Activated CD4-positive, alpha-beta T cell treated with anti-CD3 and anti-CD28 coated beads, Interleukin-2, amount 10 ng/mL, durations not matched to agents 24 days and 14 days (primary cell): ENCODE measurements around the gene DGKD. TPM values are rescaled to one million over a fixed set of nuclear protein-coding genes. Genes with fewer than 3 reads are reported as not detected.

Experiments used
- DNase-seq: peaks from one replicate; pipeline ENCODE4 v3.0.0; 2022
- H3K27ac Mint-ChIP-seq: one replicate; pipeline ENCODE4 v1.8.0; 2022; ENCODE audit warnings: mild to moderate bottlenecking, mixed read lengths
- H3K27me3 Mint-ChIP-seq: one replicate; pipeline ENCODE4 v1.8.0; 2022; ENCODE audit warnings: mixed read lengths
- H3K36me3 Mint-ChIP-seq: one replicate; pipeline ENCODE4 v1.8.0; 2022; ENCODE audit warnings: low read depth, mild to moderate bottlenecking, mixed read lengths
- H3K4me1 Mint-ChIP-seq: one replicate; pipeline ENCODE4 v1.8.0; 2021; ENCODE audit warnings: mixed read lengths
- H3K4me3 Mint-ChIP-seq: one replicate; pipeline ENCODE4 v1.8.0; 2022; ENCODE audit warnings: mild to moderate bottlenecking, moderate library complexity, mixed read lengths
- H3K9me3 Mint-ChIP-seq: one replicate; pipeline ENCODE4 v1.8.0; 2021; ENCODE audit warnings: mixed read lengths
- intact Hi-C: fragments of 100-400 bp; cut with micrococcal nuclease; formaldehyde crosslinking; loops from one replicate; pipeline ENCODE4 v1.15.1; 2023
- total RNA-seq: library from RNA; stranded (reverse); gene quantifications from 2 replicates; pipeline ENCODE4 v1.2.3, GENCODE V29; 2022

DGKD gene
- total RNA-seq, 1 donor from 2014 or later, result 49.1 TPM

DNA sequence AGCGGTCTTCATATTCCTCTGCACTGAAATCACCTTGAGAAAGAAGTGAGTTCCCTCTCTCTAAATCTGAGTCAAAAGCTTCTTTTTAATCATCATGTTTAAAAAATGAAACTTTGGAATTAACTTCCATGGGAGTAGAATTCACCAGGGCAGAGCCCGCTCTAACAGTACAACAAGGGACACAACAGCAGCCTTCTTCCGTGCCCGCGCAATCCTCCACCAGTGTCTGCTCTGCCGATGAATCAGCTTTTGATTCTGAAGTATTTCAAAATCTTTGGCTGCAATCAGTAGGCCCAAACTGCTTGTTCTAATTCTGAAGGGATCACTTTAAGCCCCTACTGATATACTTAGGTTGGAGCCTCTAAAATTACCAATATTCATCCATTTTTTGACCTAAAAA is 135.4 kb downstream of the DGKD start:
- no peak for DNase-seq
- peaks cover 2% of the 10 kb centered on the region for H3K36me3 Mint-ChIP-seq
- H3K27me3 Mint-ChIP-seq, result no peaks in the 10 kb centered on the region
- no peaks in the 10 kb centered on the region for H3K9me3 Mint-ChIP-seq
- H3K27ac Mint-ChIP-seq, result no peak overlapping the region
- no peaks in the 10 kb centered on the region for H3K4me1 Mint-ChIP-seq
- no peak overlapping the region for H3K4me3 Mint-ChIP-seq
- intact Hi-C loops, result no loop called here

DNA sequence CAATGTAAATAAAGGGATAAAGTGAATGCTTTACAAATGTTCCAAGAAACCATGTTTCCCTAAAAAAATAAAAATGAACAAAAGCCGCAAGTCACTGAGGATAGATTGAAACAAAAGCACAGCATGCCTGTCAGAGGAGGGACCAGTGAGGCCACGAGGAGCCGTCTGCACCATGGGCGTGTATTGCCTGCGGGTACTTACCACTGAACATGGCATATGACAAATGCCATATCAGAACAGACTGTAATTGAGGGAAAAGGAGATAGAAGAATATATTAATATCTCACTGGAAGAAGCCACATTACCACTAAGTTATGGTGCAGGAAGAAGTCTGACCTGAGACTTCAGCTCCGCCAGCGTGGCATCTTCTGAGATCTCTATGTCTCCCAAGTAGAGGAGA is 136.5 kb downstream of the DGKD start:
- DNase-seq, result no peak
- Mint-ChIP-seq H3K4me3 (no peak overlapping the region), H3K27ac (no peak overlapping the region), H3K4me1 (no peaks in the 10 kb centered on the region), H3K36me3 (no peaks in the 10 kb centered on the region), H3K27me3 (no peaks in the 10 kb centered on the region), H3K9me3 (no peaks in the 10 kb centered on the region)
- intact Hi-C loops, result no loop called here

DNA sequence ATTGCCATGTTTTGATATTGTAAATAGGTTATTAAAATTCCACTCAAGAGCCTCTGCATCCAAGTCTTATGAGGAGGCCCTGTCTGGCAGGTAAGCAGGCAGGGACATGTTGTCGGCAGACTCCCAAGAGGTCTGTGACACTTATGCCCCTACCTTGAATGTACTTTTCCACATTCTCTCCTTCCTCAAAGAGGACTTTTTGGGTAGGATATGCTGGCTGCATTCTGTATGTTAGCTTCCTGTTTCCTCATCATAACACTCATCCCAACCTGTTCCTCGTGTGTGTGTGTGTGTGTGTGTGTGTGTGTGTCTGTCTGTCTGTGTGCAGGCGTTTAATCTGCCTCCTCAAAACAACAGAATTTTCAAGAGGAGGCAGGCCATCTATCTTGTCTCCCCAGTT is 137.0 kb downstream of the DGKD start:
- intact Hi-C loops, result no loop called here
- no peak overlapping the region for H3K27ac Mint-ChIP-seq
- H3K4me1 Mint-ChIP-seq, result no peaks in the 10 kb centered on the region
- no peak for DNase-seq
- no peaks in the 10 kb centered on the region for H3K27me3 Mint-ChIP-seq
- no peak overlapping the region for H3K4me3 Mint-ChIP-seq
- no peaks in the 10 kb centered on the region for H3K36me3 Mint-ChIP-seq
- no peaks in the 10 kb centered on the region for H3K9me3 Mint-ChIP-seq

DNA sequence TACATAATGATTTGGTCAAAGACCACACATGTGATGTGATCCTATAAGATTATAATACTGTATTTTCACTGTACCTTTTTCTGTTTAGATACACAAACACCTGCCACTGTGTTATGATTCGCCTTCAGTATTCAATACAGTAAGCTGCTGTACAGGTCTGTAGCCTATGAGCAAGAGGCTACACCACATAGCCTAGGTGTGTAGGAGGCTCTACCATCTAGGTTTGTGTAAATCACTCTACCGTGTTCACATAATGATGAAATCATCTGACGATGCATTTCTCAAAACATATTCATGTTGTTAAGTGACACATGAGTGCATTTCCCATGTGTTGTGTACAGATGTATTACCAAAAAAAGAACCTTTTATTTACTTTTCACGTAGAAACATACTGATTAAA is 137.8 kb downstream of the DGKD start:
- Mint-ChIP-seq H3K36me3 (peaks cover 3% of the 10 kb centered on the region), H3K9me3 (no peaks in the 10 kb centered on the region), H3K4me1 (no peaks in the 10 kb centered on the region), H3K27me3 (no peaks in the 10 kb centered on the region), H3K4me3 (no peak overlapping the region), H3K27ac (no peak overlapping the region)
- no peak for DNase-seq
- intact Hi-C loops, result no loop called here

DNA sequence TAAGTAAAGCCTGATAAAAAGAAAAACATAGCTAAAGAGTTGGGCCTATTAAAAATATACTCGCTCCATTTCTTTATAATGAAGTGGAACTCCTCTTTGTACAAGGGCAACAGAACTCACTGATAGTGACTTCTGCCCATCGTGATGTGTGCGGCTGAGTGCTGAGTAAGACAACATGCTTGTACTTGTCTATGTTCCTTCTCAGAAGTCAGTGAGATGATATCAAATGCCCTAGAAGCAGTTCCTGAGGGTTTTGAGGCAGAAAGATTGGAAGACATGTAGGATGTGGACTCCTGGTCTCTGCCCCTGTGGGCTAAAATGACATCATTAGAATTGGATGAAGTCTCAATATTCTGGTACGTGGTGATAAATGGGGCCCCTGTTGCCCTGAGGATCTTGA is 138.5 kb downstream of the DGKD start:
- Mint-ChIP-seq H3K27ac (no peak overlapping the region), H3K27me3 (no peaks in the 10 kb centered on the region), H3K4me1 (peaks cover 2% of the 10 kb centered on the region), H3K9me3 (no peaks in the 10 kb centered on the region), H3K4me3 (no peak overlapping the region), H3K36me3 (peaks cover 5% of the 10 kb centered on the region)
- intact Hi-C loops, result no loop called here
- no peak for DNase-seq

DNA sequence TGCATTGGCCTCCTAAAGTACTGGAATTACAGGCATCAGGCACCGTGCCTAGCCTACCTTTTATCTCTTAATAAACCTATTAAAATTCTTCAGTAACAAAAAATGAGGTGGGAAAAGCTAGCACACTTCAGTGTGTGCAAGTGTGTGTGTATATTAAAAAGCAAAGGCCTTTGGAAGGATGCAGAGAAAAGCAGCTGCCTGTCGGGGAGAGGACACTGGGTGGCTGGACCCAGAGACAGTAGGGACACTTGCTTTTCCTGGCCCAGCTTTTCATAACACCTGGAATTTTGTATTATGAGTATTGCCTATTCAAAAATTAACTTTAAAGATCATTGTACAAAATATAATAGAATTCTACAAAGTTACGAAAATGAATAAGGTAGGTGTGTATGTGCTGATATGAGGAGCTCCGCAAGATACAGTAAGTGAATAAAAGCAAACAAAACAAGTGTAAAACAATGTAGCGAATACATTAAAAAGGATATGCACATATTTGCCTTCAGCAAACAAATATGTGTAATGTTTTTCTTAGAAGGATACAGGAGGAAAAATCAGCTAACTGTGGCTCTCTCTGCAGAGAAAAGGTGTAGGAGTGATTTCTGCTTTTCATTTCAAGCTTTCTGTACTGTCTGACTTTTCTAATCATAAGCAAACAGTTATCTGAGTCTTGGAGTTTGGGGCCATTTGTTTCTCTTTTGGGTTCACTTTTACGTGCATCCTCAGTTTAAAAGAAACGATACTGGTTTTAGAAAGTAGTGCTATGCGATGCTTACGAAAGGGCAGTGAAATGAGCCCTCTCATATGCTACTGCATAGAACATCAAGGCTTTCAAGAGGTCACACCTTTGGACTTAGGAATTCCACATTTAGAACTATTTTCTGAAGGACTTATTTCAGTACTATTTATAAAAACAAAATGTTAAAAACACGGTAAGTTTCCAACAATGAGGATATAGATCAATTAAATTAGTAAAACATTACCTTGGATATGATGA is 141.5 kb downstream of the DGKD start:
- no peak for DNase-seq
- Mint-ChIP-seq H3K27me3 (no peaks in the 10 kb centered on the region), H3K9me3 (no peaks in the 10 kb centered on the region), H3K4me3 (no peak overlapping the region), H3K27ac (no peak overlapping the region), H3K4me1 (peaks cover 2% of the 10 kb centered on the region), H3K36me3 (peaks cover 9% of the 10 kb centered on the region)
- intact Hi-C loops, result no loop called here

DNA sequence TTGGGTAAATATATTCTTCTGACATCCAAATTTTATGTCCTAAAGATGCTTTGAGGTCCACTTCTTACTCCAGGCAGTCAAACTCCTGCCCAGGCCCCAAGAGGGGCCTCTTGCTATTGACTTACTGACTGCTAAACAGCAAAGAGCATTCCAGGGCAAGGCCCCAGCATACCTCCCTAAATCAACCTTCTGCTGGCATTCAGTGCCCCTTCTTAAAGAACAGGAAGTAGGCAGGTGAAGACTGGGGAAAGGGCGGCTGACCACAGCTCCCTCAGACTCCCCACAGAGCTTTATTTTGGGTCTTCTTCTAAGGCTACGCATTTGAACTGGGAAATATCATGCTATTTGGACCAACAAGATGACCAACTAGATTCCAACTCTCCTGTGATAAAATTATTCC is 143.4 kb downstream of the DGKD start:
- Mint-ChIP-seq H3K27me3 (no peaks in the 10 kb centered on the region), H3K36me3 (peaks cover 21% of the 10 kb centered on the region), H3K4me1 (peaks cover 7% of the 10 kb centered on the region), H3K4me3 (no peak overlapping the region), H3K27ac (no peak overlapping the region), H3K9me3 (peaks cover 11% of the 10 kb centered on the region)
- no peak for DNase-seq
- intact Hi-C loops, result no loop called here

DNA sequence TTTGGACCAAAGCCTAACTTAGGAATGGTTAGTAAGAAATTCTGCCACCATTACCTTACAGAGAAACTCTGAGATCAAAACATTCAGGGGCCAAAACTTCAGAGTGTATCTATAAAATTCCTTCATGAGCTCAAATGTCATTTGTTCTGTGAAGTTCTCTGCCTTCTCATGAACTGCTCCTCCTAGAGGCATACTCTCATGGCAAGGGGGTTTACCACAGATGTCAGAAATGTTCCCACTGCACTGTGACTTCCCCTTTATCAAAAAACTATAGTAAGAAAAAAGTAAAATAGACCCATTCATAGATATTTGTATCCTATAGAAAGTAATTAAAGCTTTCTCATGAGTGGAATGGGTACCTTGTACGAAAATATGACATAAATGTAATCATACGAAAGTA is 143.8 kb downstream of the DGKD start:
- Mint-ChIP-seq H3K4me1 (peaks cover 7% of the 10 kb centered on the region), H3K27ac (no peak overlapping the region), H3K4me3 (no peak overlapping the region), H3K9me3 (peaks cover 13% of the 10 kb centered on the region), H3K27me3 (no peaks in the 10 kb centered on the region), H3K36me3 (peaks cover 25% of the 10 kb centered on the region)
- intact Hi-C loops, result no loop called here
- no peak for DNase-seq

DNA sequence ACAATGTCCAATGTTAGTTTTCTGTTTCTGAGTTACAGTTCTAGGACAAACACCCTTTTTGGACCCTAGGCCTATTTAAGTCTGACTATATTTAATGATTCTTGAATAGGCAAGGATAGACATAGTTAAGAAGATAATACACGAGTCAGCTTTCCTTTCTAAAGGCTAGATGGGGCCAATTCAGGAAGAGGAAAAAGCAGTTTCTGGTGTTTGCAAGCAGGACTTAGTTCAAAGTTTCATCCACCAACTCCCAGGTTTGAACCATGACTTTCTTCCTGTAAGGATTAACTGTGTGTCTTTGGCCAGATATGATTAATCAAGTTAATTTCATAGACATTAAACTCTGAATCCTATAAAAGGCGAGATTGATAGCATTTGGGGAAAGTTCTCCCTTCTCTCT is 145.6 kb downstream of the DGKD start:
- intact Hi-C loops, result no loop called here
- Mint-ChIP-seq H3K9me3 (peaks cover 26% of the 10 kb centered on the region), H3K36me3 (peaks cover 33% of the 10 kb centered on the region), H3K4me3 (no peak overlapping the region), H3K27me3 (no peaks in the 10 kb centered on the region), H3K4me1 (peaks cover 14% of the 10 kb centered on the region), H3K27ac (no peak overlapping the region)
- no peak for DNase-seq

DNA sequence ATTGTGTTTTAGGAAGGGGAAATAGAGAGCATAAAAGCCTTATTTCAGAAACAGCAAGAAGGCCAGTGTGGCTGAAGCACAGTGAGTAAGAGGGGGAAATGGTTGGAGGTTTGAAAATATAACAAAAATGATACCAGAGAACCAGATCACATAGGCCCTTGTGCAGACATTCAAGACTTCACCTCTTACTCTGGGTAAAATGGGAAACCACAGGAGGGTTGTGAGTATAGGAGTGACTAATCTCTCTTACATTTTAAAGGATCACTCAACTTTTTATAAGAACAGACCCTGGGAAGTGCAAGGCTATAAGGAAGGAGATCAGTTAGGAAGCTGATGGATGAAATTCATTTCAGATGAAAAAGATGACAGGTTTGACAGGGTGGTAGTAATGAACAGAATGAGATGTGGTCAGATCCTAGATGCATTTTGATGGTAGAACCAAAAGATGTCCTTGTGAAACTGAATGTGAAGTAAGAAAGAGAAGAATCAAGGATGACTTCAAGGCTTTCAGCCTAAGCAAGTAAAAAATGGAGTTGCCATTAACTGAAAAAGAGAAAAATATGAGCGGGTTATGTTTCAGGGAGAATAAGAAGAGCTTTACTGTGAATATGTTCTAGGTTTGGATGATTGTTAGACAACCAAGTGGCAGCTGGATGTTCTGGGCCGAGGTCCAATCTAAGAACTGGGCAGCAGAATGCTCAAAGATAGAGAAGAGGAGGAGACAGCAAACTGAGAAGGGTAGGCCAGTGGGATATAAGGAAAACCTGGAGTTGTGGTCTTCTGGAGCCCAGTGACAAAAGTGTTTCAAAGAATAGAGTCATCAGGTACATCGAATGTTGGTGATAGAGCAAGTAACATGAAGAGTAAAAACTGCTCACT is 147.1 kb downstream of the DGKD start:
- H3K36me3 Mint-ChIP-seq, result peaks cover 33% of the 10 kb centered on the region
- no peaks in the 10 kb centered on the region for H3K27me3 Mint-ChIP-seq
- H3K4me3 Mint-ChIP-seq, result no peak overlapping the region
- intact Hi-C loops, result no loop called here
- H3K27ac Mint-ChIP-seq, result no peak overlapping the region
- no peak for DNase-seq
- peaks cover 30% of the 10 kb centered on the region for H3K9me3 Mint-ChIP-seq
- H3K4me1 Mint-ChIP-seq, result peaks cover 14% of the 10 kb centered on the region

DNA sequence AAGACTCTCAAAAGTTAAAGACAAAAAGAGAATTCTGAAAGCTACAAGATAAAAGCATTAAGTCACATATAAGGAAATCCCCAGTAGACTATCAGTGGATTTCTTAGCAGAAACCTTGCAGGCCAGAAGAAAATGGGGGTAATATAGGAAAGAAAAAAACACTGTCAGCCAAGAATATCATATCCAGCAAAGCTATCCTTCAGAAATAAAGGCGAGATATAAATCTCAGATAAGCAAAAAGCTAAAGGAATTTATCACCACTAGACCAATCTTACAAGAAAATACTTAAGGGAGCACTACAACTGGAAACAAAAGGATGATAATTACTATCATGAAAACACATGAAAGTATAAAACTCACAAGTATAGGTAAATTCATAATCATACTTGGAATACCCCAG is 149.2 kb downstream of the DGKD start:
- Mint-ChIP-seq H3K9me3 (peaks cover 30% of the 10 kb centered on the region), H3K4me1 (peaks cover 13% of the 10 kb centered on the region), H3K36me3 (peaks cover 28% of the 10 kb centered on the region), H3K4me3 (no peak overlapping the region), H3K27ac (no peak overlapping the region), H3K27me3 (no peaks in the 10 kb centered on the region)
- no peak for DNase-seq
- intact Hi-C loops, result no loop called here

DNA sequence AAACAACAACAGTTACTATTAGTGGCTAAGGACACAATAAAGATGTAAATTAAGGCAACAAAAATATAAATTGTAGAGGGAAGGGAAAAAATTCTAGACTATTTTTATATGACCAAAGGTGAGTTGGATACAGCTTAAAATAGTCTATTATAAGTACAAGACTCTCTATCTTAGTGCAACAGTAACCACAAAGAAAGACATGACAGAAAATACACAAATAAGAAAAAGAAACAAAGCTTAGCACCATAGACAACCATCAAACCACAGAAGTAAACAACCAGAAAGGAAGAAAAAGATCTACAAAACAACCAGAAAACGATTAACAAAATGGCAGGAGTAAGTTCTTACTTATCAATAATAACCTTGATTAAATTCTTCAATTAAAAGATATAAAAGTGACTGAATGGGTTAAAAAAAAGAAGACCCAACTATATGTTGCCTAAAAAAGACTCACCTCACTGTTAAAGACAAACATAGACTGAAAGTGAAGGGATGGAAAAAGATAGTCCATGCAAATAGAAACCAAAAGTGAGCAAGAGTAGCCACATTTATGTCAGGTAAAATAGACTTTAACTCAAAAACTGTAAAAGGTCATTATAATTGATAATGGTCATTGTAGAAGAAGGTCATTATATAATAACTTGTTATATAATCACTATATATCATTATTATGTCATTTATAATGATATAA is 149.8 kb downstream of the DGKD start:
- Mint-ChIP-seq H3K27me3 (no peaks in the 10 kb centered on the region), H3K27ac (peak overlapping the region; percentile 27)

DNA sequence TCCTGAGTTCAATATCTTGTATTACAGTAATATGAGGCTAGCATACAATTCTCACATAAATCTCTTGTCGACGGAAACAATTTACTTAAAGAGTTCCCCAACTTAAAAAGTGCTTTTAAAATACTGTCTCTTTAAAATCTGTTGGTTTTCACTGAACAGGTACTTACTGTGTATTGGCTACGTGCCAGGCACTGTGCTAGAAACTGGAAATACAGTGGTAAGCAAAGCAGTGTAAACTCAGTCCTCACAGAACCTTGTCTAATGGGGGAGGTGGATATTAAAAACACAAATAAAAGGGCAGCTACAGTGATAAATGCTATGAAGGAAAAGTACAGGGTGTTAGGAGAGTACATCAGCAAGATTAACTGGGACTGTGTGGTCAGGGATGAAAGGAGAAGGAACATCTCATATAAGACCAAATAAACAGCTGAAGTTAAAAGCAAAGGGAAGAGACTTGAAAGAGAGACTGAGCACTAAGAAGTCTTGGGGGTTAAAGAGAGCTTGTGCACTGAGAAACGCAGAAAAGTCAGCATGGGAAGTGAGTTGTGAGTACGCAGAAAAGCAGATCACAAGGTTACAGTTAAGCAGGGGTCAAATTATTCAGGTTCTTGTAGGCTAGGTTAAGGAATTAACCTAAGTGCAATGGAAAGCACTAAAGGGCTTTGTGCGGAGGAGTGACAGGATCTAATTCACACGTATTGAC is 159.8 kb downstream of the DGKD start:
- no peaks in the 10 kb centered on the region for H3K9me3 Mint-ChIP-seq
- no peak overlapping the region for H3K4me3 Mint-ChIP-seq
- H3K36me3 Mint-ChIP-seq, result no peaks in the 10 kb centered on the region
- no peaks in the 10 kb centered on the region for H3K4me1 Mint-ChIP-seq
- H3K27me3 Mint-ChIP-seq, result no peaks in the 10 kb centered on the region
- DNase-seq, result no peak
- H3K27ac Mint-ChIP-seq, result no peak overlapping the region
- intact Hi-C loops, result no loop called here

More for the DNA sequence above, 149.8 kb downstream of the DGKD start:
- Mint-ChIP-seq H3K4me3 (no peak overlapping the region), H3K4me1 (peaks cover 13% of the 10 kb centered on the region), H3K9me3 (peaks cover 30% of the 10 kb centered on the region), H3K36me3 (peaks cover 27% of the 10 kb centered on the region)
- intact Hi-C loops, result no loop called here
- no peak for DNase-seq
